Measurements from ENCODE around the gene CTTNBP2. TPM values are rescaled to one million over a fixed set of nuclear protein-coding genes. Genes with fewer than 3 reads are reported as not detected.

Gene CTTNBP2
- total and polyA plus RNA-seq, 10 of the 15 experiments (the other 5 are each of a cell fraction or from before 2014, with no cell fraction given), result 0.04 to 0.43 TPM; not detected in 8

GRCh38 chr7:117793976-117794375 lies 79.3 kb downstream of the CTTNBP2 start:
- CTCF ChIA-PET, result no interaction called here
- intact Hi-C loops (cut with micrococcal nuclease; ENCODE audit: unreplicated experiment) (no loop called here), in situ Hi-C loops (cut with MboI) (no loop called here)
- Histone ChIP-seq H4K20me1 (ENCODE audit: control insufficient read depth, insufficient read depth) (no peaks in the 10 kb centered on the region), H3K79me2 (ENCODE audit: control insufficient read depth, insufficient read depth, low read length) (no peaks in the 10 kb centered on the region), H3K36me3 (ENCODE audit: control insufficient read depth in 2 of 2, insufficient read depth in 2 of 2, low read length in 1 of 2) (no peaks in the 10 kb centered on the region), H3K27me3 (replicated peaks in 1 of 2; ENCODE audit: control insufficient read depth in 2 of 2, insufficient read depth in 2 of 2, low read length in 1 of 2) (0 out of 4 replicates have a peak, but pooled peaks cover 1 to 3% of the 10 kb centered on the region in 2 experiments), H2AFZ (ENCODE audit: control insufficient read depth, low read depth, low read length) (no peak overlapping the region), H3K9ac (ENCODE audit: control insufficient read depth, insufficient read depth, low read length) (no peak overlapping the region), H3K4me2 (ENCODE audit: control insufficient read depth, insufficient read depth) (no peak overlapping the region), H3K4me3 (no peak overlapping the region), H3K9me3 (replicated peaks; ENCODE audit: control insufficient read depth, insufficient read depth, low read length) (no peaks in the 10 kb centered on the region), H3K4me1 (ENCODE audit: control insufficient read depth, insufficient read depth, low read length) (peaks cover 12% of the 10 kb centered on the region), H3K27ac (ENCODE audit: control insufficient read depth, insufficient read depth) (no peak overlapping the region)
- BruUV-seq (replicated peaks), result no TSS peak
- no peak for DNase-seq (ENCODE audit: low read depth, low spot score)
- WGBS (ENCODE audit: insufficient coverage, insufficient replicate concordance, low lambda C conversion rate, missing lambda C conversion rate), result 94% methylated on average over 2 of the region's 2 CpGs
- no peak for TF ChIP-seq ATF7 (IDR thresholded peaks at IDR 0.05; ENCODE audit: low read depth)
- no peak for TF ChIP-seq ZNF217 (IDR thresholded peaks at IDR 0.05)
- TF ChIP-seq IRF5 (IDR thresholded peaks at IDR 0.05; ENCODE audit: borderline replicate concordance), result no peak
- no peak for TF ChIP-seq SRF (IDR thresholded peaks at IDR 0.05; ENCODE audit: low read depth in 2 of 2, low read length in 2 of 2)
- TF ChIP-seq CBFB (IDR thresholded peaks at IDR 0.05; ENCODE audit: low read depth), result no peak
- TF ChIP-seq NR2C1 (IDR thresholded peaks at IDR 0.05), result no peak
- TF ChIP-seq RFX5 (IDR thresholded peaks at IDR 0.05; ENCODE audit: low read depth, low read length), result no peak
- TF ChIP-seq MTA2 (IDR thresholded peaks at IDR 0.05; ENCODE audit: low read depth), result no peak
- TF ChIP-seq TARDBP (IDR thresholded peaks at IDR 0.05; ENCODE audit: borderline replicate concordance), result no peak
- TF ChIP-seq RBBP5 (conservative IDR thresholded peaks at IDR 0.05), result no peak
- TF ChIP-seq CHD4 (IDR thresholded peaks at IDR 0.05), result no peak
- no peak for TF ChIP-seq HDGF (IDR thresholded peaks at IDR 0.05)
- no peak for TF ChIP-seq ZBED1 (IDR thresholded peaks at IDR 0.05; ENCODE audit: borderline replicate concordance)
- no peak for TF ChIP-seq RUNX3 (IDR thresholded peaks at IDR 0.05; ENCODE audit: low read length)
- TF ChIP-seq POLR2A (IDR thresholded peaks at IDR 0.05; ENCODE audit: low read depth, low read length), result no peak
- no peak for TF ChIP-seq JUNB (IDR thresholded peaks at IDR 0.05)
- no peak for TF ChIP-seq TCF12 (IDR thresholded peaks at IDR 0.05; ENCODE audit: low read depth, low read length)
- TF ChIP-seq NR2F1 (conservative IDR thresholded peaks at IDR 0.05), result no peak
- FAIRE-seq, result no peak
- POLR2A ChIA-PET, result interaction anchor here (1.7 kb wide), 1 partner anchor 18 kb away, joined by 3 read pairs; no protein-coding TSS in a partner anchor
- RAD21 ChIA-PET (ENCODE audit: unreplicated experiment), result interaction anchor here (0.6 kb wide), 1 partner anchor 36 kb away, joined by 3 read pairs; no protein-coding TSS in a partner anchor
- ATAC-seq, result no peak
- SMC1A ChIA-PET (ENCODE audit: uncharacterized antibody, unreplicated experiment), result interaction anchor here (2.2 to 2.3 kb wide), 2 partner anchors 10 to 12 kb away, joined by 8 to 9 read pairs; no protein-coding TSS in a partner anchor
